ENCODE measurements around the gene APOBEC3C.

APOBEC3C gene

DNA sequence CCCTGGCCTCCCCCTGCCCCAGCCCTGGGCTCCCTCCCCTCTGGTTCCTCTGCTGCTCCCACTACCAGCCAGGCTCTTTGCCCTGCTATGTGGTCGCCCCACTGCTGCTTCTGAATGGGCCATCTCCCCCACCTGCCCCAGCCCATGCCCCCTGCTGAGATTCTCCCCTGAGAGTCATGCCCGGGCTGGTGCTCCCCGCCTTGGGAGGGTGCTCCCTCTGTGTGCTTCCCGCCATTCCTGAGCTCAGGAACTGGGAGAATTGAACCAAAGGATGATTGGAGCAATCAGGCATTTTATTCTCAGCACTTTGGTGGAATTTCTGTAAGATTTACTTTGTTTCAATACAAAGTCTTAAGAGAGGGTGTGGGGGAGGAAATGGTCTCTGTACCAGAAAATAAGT is 13.7 kb downstream of the APOBEC3C start:
- Histone ChIP-seq H3K4me1 (ENCODE audit: control insufficient read depth, low read length) (peaks cover 12% of the 10 kb centered on the region), H3K4me3 (ENCODE audit: low read length) (no peak overlapping the region), H4K20me1 (ENCODE audit: control insufficient read depth, insufficient read depth, low read depth, low read length) (no peaks in the 10 kb centered on the region), H3K9me2 (replicated peaks; ENCODE audit: control insufficient read depth, low read length) (no peaks in the 10 kb centered on the region), H3F3A (ENCODE audit: control insufficient read depth, insufficient read depth) (no peaks in the 10 kb centered on the region), H3K79me2 (ENCODE audit: control insufficient read depth, low read length) (no peaks in the 10 kb centered on the region), H3K9me3 (ENCODE audit: control insufficient read depth, insufficient read depth, low read length) (no peaks in the 10 kb centered on the region), H3K4me2 (ENCODE audit: low read length) (no peak overlapping the region), H3K27me3 (ENCODE audit: control insufficient read depth, low read length) (no peaks in the 10 kb centered on the region), H3K27ac (ENCODE audit: low read depth, low read length) (no peak overlapping the region), H3K36me3 (ENCODE audit: control insufficient read depth, low read length) (peaks cover 5% of the 10 kb centered on the region; the same call in 1 of the 2 replicates)
- TF ChIP-seq, protein P1, sequence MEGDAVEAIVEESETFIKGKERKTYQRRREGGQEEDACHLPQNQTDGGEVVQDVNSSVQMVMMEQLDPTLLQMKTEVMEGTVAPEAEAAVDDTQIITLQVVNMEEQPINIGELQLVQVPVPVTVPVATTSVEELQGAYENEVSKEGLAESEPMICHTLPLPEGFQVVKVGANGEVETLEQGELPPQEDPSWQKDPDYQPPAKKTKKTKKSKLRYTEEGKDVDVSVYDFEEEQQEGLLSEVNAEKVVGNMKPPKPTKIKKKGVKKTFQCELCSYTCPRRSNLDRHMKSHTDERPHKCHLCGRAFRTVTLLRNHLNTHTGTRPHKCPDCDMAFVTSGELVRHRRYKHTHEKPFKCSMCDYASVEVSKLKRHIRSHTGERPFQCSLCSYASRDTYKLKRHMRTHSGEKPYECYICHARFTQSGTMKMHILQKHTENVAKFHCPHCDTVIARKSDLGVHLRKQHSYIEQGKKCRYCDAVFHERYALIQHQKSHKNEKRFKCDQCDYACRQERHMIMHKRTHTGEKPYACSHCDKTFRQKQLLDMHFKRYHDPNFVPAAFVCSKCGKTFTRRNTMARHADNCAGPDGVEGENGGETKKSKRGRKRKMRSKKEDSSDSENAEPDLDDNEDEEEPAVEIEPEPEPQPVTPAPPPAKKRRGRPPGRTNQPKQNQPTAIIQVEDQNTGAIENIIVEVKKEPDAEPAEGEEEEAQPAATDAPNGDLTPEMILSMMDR (IDR thresholded peaks at IDR 0.05; ENCODE audit: low read depth, low read length, poor library complexity, severe bottlenecking), result no peak
- no peak for TF ChIP-seq EZH2phosphoT487 (IDR thresholded peaks at IDR 0.05; ENCODE audit: borderline replicate concordance, low read length)

DNA sequence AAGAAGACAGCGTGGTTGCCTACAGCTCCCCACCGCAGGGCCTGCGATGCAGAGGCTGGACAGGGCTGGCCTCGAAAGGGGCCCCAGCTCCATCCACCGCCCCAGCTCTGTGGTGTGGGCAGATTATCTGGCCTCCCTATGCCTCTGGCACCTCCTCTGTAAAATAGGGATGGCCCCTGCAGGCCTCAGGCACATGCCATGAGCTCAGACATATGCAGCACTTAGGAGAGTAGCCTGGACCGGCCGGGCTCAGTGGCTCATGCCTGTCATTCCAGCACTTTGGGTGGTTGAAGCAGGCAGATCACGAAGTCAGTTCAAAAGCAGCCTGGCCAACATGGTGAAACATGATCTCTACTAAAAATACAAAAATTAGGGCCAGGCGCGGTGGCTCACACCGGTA is 14.2 kb downstream of the APOBEC3C start:
- H3K4me1 ChIP-seq (ENCODE audit: control insufficient read depth, low read length), result peaks cover 12% of the 10 kb centered on the region
- H3K4me3 ChIP-seq (ENCODE audit: low read length), result no peak overlapping the region
- H3K9me3 ChIP-seq (ENCODE audit: control insufficient read depth, insufficient read depth, low read length), result no peaks in the 10 kb centered on the region
- no peaks in the 10 kb centered on the region for H3K27me3 ChIP-seq (ENCODE audit: control insufficient read depth, low read length)
- H3K9me2 ChIP-seq (replicated peaks; ENCODE audit: control insufficient read depth, low read length), result no peaks in the 10 kb centered on the region
- TF ChIP-seq EZH2phosphoT487 (IDR thresholded peaks at IDR 0.05; ENCODE audit: borderline replicate concordance, low read length), result no peak
- TF ChIP-seq, protein P1 (IDR thresholded peaks at IDR 0.05; ENCODE audit: low read depth, low read length, poor library complexity, severe bottlenecking), result no peak
- H3K4me2 ChIP-seq (ENCODE audit: low read length), result no peak overlapping the region
- H3K36me3 ChIP-seq (ENCODE audit: control insufficient read depth, low read length), result peaks cover 5% of the 10 kb centered on the region; the same call in 1 of the 2 replicates
- no peaks in the 10 kb centered on the region for H3F3A ChIP-seq (ENCODE audit: control insufficient read depth, insufficient read depth)
- no peaks in the 10 kb centered on the region for H4K20me1 ChIP-seq (ENCODE audit: control insufficient read depth, insufficient read depth, low read depth, low read length)
- no peaks in the 10 kb centered on the region for H3K79me2 ChIP-seq (ENCODE audit: control insufficient read depth, low read length)
- H3K27ac ChIP-seq (ENCODE audit: low read depth, low read length), result no peak overlapping the region

DNA sequence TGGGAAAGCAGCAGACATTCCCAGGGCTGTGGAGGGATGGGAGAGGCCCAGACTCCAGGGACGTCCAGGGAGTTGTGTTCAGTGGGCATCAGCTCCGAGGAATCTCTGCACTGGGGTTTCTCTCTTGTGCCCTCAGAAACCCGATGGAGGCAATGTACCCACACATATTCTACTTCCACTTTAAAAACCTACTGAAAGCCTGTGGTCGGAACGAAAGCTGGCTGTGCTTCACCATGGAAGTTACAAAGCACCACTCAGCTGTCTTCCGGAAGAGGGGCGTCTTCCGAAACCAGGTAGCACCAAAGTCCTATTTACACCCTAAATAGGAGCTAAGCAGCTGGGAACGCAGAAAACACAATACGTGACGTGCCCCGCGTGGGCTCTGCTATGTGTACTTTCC is 15.2 kb downstream of the APOBEC3C start:
- no peaks in the 10 kb centered on the region for H3F3A ChIP-seq (ENCODE audit: control insufficient read depth, insufficient read depth)
- no peaks in the 10 kb centered on the region for H3K27me3 ChIP-seq (ENCODE audit: control insufficient read depth, low read length)
- H4K20me1 ChIP-seq (ENCODE audit: control insufficient read depth, insufficient read depth, low read depth, low read length), result no peaks in the 10 kb centered on the region
- H3K4me2 ChIP-seq (ENCODE audit: low read length), result no peak overlapping the region
- H3K27ac ChIP-seq (ENCODE audit: low read depth, low read length), result no peak overlapping the region
- no peak for TF ChIP-seq EZH2phosphoT487 (IDR thresholded peaks at IDR 0.05; ENCODE audit: borderline replicate concordance, low read length)
- TF ChIP-seq, protein P1 (IDR thresholded peaks at IDR 0.05; ENCODE audit: low read depth, low read length, poor library complexity, severe bottlenecking), result no peak
- H3K36me3 ChIP-seq (ENCODE audit: control insufficient read depth, low read length), result no peaks in the 10 kb centered on the region; the same call in 1 of the 2 replicates
- no peaks in the 10 kb centered on the region for H3K79me2 ChIP-seq (ENCODE audit: control insufficient read depth, low read length)
- H3K4me1 ChIP-seq (ENCODE audit: control insufficient read depth, low read length), result peaks cover 10% of the 10 kb centered on the region
- no peaks in the 10 kb centered on the region for H3K9me3 ChIP-seq (ENCODE audit: control insufficient read depth, insufficient read depth, low read length)
- no peaks in the 10 kb centered on the region for H3K9me2 ChIP-seq (replicated peaks; ENCODE audit: control insufficient read depth, low read length)
- no peak overlapping the region for H3K4me3 ChIP-seq (ENCODE audit: low read length)

Measured in DOHH2 (cell line).